Large intestine (tissue), 3 donors: Measurements from ENCODE around the gene RP2. TPM values are rescaled to one million over a fixed set of nuclear protein-coding genes. Genes with fewer than 3 reads are reported as not detected.

Experiments
- DNase-seq, 2 donors: peaks; one replicate each; pipeline versions ENCODE4 v3.0.0 to v3.0.0-alpha.2; 2013
- H3K27ac ChIP-seq: one replicate; pipeline ENCODE4 v1.5.1; 2013; ENCODE audit warnings: low read length
- H3K27me3 ChIP-seq: 2 replicates; pipeline ENCODE4 v1.6.1; 2013; ENCODE audit warnings: low read length; ENCODE audit not compliant: control insufficient read depth, insufficient read depth
- H3K36me3 ChIP-seq: 2 replicates; pipeline ENCODE4 v1.6.1; 2013; ENCODE audit warnings: low read length; ENCODE audit not compliant: control insufficient read depth, insufficient read depth
- H3K4me1 ChIP-seq: one replicate; pipeline ENCODE4 v1.6.1; 2013; ENCODE audit warnings: low read length; ENCODE audit not compliant: control insufficient read depth, insufficient read depth
- H3K4me3 ChIP-seq: one replicate; pipeline ENCODE4 v1.5.1; 2013; ENCODE audit warnings: low read length
- H3K9me3 ChIP-seq: one replicate; pipeline ENCODE4 v1.6.1; 2013; ENCODE audit warnings: mild to moderate bottlenecking, low read depth, low read length, moderate library complexity; ENCODE audit not compliant: control insufficient read depth
- WGBS: methylation state at CpG from one replicate; pipeline ENCODE4 v1.1.5; 2013; ENCODE audit warnings: low lambda C conversion rate; ENCODE audit not compliant: insufficient coverage; 5-methylcytosine and 5-hydroxymethylcytosine counted together
- polyA plus RNA-seq: library from polyadenylated mRNA; unstranded; fragments of 120-200 nt; gene quantifications from one replicate; pipeline ENCODE4 v1.2.1, GENCODE V29; 2013

Gene RP2
- polyA plus RNA-seq, 1 donor: 12.3 TPM

DNA sequence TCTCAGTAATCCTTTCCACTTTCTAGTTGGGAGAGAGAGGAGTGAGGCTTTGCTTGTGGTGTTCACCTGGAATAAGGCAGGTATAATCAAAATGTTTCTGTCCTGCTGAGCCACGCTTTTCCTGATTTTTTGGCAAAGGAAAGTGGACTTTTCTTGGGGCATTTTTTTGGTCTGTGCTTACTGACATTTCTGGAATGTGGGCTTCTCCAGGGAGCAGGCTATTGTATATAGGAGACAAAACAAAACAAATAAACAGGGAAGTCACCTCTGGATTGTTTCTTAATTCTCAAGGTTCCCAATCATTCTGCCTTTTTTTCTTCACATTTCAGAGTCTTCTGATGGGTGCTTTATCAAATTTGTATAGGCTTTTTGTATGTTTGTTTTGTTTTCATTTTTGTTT, 25.7 kb upstream of the RP2 start:
- Histone ChIP-seq H3K36me3 (no peaks in the 10 kb centered on the region), H3K27ac (no peak overlapping the region), H3K4me1 (no peaks in the 10 kb centered on the region), H3K27me3 (no peaks in the 10 kb centered on the region), H3K4me3 (no peak overlapping the region), H3K9me3 (no peaks in the 10 kb centered on the region)
- DNase-seq: no peak
- WGBS: no CpG with 5 or more reads among the region's 1 CpG

DNA sequence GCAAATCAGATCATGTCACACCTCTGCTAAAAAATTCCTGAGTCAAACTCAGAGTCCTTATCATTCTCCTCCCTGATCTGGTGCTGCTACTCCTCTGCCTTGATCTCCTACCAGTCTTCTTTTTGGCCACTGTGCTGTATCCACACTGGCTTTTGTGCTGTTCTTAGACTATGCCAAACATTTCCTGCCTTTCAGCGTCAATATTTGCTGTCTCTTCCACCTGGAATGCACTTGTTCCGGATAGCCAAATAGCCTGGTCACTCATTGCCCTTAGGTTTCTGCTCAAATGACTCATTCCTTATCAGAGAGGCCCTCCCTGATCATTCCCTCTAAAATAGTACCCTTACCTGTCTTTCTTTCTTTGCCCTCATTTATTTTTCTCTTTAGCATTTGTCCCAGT, 24.4 kb upstream of the RP2 start:
- no peak for DNase-seq
- WGBS: no CpG with 5 or more reads among the region's 2 CpGs
- Histone ChIP-seq H3K4me3 (no peak overlapping the region), H3K9me3 (no peaks in the 10 kb centered on the region), H3K36me3 (no peaks in the 10 kb centered on the region), H3K4me1 (no peaks in the 10 kb centered on the region), H3K27ac (no peak overlapping the region), H3K27me3 (no peaks in the 10 kb centered on the region)

DNA sequence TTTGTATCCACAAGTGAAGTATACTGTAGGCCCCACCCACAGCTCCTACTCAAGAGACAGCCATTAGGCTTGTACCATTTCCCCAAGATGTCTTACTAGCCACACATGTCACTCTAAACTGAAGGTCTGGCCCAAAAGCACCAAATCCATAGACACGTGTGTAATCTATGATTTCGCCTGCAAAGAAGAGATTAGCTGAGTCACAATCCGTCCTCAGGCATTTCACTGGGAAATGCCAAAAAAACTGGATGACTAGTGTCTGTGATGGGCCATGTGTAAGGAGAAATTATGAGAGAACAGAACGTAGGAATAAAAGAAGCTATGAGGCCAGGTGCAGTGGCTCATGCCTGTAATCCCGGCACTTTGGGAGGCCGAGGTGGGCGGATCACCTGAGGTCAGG, 21.9 kb upstream of the RP2 start:
- no CpG with 5 or more reads among the region's 7 CpGs for WGBS
- Histone ChIP-seq H3K27ac (no peak overlapping the region), H3K9me3 (no peaks in the 10 kb centered on the region), H3K4me1 (no peaks in the 10 kb centered on the region), H3K27me3 (no peaks in the 10 kb centered on the region), H3K4me3 (no peak overlapping the region), H3K36me3 (no peaks in the 10 kb centered on the region)
- DNase-seq: peak in 1 of 2 donors; percentile 8

DNA sequence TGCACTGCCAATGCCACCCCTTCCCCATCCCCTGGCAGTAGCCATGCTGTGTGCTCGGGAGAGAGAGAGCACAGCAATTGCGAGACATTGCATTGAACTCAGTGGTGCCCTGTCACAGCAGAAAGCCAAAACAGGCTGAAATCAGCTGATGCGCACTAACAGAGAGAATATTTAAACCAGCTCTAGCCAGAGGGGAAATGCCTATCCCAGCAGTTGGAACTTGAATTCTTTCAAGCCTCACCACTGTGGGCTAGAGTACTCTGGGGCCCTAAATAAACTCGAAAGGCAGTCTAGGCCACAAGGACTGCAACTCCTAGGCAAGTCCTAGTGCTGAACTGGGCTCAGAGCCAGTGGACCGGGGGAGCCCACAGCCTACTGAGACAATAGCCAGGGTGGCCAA, 17.7 kb upstream of the RP2 start:
- Histone ChIP-seq H3K4me1 (no peaks in the 10 kb centered on the region), H3K27ac (no peak overlapping the region), H3K4me3 (no peak overlapping the region), H3K36me3 (no peaks in the 10 kb centered on the region), H3K27me3 (no peaks in the 10 kb centered on the region), H3K9me3 (peaks cover 3% of the 10 kb centered on the region)
- DNase-seq: no peak
- WGBS: no CpG with 5 or more reads among the region's 5 CpGs

DNA sequence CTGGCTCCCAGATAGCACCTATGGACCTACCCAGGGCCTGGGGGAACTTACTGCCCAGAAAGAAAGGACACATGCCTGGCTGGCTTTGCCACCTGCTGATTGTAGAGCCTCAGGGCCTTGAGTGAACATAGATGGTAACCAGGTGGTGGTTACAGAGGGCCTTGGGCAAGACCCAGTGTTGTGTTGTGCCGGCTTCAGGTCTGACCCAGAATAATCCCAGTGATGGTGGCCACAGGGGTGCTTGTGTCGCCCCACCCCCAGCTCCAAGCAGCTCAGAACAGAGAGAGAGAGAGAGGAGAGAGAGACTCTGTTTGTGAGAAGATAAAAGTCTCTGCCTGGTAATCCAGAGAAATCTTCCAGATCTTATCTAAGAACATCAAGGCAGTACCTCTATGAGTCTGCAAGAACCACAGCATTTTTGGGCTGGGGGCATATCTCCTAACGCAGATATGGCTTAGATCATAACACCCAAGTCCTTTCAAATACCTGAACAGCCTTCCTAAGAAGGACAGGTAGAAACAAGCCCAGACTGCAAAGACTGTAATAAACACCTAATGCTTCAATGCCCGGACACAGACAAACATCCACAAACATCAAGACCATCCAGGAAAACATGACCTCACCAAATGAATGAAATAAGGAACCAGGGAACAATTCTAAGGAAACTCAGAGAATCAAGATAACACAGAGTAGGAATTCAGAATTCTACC, 16.3 kb upstream of the RP2 start:
- Histone ChIP-seq H3K9me3 (peaks cover 3% of the 10 kb centered on the region), H3K36me3 (no peaks in the 10 kb centered on the region), H3K4me1 (no peaks in the 10 kb centered on the region), H3K27me3 (no peaks in the 10 kb centered on the region), H3K4me3 (no peak overlapping the region), H3K27ac (no peak overlapping the region)
- no CpG with 5 or more reads among the region's 4 CpGs for WGBS
- DNase-seq: no peak

DNA sequence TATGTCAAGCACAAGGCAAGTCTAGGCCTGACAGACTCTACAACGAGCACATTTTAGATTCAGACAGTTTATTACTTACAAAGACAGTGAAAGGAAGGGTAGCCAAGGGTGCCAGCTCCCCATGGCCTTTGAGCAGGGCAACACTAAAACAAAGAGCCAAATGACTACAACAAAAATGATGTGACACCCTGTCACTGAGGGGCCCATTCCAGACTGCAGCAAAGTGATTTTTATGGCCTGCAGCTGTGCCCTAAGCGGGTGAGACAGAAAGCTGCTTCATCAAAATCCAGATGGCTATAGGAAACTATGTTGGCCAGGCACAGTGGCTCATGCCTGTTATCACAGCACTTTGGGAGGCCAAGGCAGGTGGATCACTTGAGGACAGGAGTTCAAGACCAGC, 13.4 kb upstream of the RP2 start:
- Histone ChIP-seq H3K27me3 (no peaks in the 10 kb centered on the region), H3K9me3 (peaks cover 3% of the 10 kb centered on the region), H3K27ac (no peak overlapping the region), H3K36me3 (no peaks in the 10 kb centered on the region), H3K4me1 (no peaks in the 10 kb centered on the region), H3K4me3 (no peak overlapping the region)
- DNase-seq: no peak
- WGBS: no CpG with 5 or more reads among the region's 2 CpGs

DNA sequence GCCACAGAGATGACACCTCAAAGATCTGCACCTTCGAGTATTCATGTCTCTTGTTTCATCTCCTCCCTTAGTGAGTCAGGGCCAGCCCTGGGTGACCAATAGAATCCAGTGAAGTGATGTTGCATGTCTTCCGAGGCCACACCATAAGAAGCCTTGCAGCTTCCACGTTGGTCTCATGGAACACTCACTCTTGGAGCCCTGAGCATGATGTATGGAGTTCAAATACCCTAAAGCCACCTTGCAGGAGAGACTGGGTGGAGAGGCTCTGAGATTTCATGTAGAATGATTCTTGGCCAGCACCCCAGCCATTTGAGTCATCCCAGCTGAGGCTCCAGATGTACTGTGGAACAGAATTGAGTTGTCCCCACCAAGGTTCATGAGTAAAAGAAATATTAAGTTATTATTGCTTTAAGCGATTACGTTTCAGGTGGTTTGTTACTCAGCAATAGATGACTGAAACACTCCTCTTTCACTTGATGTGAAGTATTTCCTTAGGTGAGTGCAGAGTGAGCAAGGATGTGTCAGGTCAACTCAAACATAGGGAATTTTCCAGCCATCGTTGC, 5.0 kb upstream of the RP2 start:
- WGBS: no CpG with 5 or more reads among the region's 6 CpGs
- no peaks in the 10 kb centered on the region for H3K4me1 ChIP-seq
- no peak overlapping the region for H3K27ac ChIP-seq
- H3K36me3 ChIP-seq: no peaks in the 10 kb centered on the region
- no peak for DNase-seq
- H3K27me3 ChIP-seq: no peaks in the 10 kb centered on the region
- H3K9me3 ChIP-seq: no peaks in the 10 kb centered on the region
- H3K4me3 ChIP-seq: no peak overlapping the region

DNA sequence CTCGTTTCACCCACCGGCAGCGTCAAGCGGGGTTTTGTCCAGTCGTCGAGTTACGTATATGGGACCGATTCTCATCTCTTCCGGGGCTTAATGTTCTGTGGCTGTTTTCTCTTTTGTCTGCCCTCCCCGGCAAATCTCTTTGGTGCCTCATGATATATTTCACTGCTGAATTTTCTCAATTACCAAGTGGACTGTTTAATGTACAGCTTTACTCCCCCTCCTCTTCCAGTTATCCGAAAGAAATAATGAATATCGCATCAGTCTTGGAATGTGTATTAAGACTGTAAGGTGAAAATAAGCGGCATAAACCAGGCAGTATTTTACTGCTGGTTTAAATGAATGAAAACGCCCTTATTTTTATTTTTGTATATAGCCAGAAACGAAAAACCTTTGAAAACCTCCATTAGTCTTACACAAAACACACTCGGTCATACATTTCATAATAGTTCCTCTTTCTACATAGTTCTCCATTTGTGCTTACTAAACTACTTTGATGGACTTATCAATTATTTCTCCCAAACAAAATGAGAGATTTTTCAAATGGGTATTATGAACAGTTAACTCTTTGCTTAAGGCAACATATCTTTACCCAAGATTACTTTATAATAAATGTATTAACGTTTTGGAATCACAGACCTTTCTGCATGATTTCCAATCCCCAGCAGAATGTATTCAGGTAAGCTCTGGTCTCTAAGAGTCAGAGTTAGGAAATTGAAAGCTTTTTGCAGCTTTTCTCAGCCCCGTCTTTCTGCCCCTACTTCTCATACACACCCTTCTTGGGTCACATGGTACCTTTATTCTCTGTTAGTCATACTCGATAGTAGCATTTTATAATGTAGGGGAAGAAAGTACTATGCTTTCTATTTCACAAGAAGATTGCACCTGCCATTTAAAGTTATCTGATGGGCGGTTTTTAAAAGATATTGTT, 979 bp downstream of the RP2 start:
- peak; percentile 22 to 71 for DNase-seq
- Histone ChIP-seq H3K27me3 (no peaks in the 10 kb centered on the region), H3K27ac (peak overlapping the region; percentile 98), H3K36me3 (no peaks in the 10 kb centered on the region), H3K4me1 (peaks cover 4% of the 10 kb centered on the region), H3K9me3 (no peaks in the 10 kb centered on the region), H3K4me3 (peak overlapping the region; percentile 77)
- WGBS: 0% methylated on average over 2 of the region's 20 CpGs

DNA sequence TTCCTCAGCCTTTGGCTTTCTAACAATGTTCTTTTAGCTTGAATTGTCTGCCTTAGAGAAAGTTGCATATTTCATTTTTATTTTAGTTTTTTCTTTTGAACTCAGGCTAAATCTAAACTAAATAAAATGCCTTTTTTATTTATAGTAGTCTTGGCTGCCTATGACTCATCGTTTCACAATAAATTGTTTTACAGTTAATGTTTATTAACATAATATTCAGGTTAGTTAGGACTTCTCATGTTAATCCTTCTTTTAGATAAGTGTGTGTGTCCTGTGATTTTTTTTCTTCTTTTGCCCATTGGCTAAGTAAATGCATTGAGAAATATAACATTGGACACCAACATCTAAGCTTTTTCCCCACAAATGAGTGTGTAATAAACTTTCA, 1.6 kb downstream of the RP2 start:
- H3K9me3 ChIP-seq: no peaks in the 10 kb centered on the region
- H3K36me3 ChIP-seq: no peaks in the 10 kb centered on the region
- H3K27me3 ChIP-seq: no peaks in the 10 kb centered on the region
- peak overlapping the region; percentile 98 for H3K27ac ChIP-seq
- peaks cover 4% of the 10 kb centered on the region for H3K4me1 ChIP-seq
- no peak for DNase-seq
- WGBS: no CpG with 5 or more reads among the region's 1 CpG
- H3K4me3 ChIP-seq: peak overlapping the region; percentile 77

DNA sequence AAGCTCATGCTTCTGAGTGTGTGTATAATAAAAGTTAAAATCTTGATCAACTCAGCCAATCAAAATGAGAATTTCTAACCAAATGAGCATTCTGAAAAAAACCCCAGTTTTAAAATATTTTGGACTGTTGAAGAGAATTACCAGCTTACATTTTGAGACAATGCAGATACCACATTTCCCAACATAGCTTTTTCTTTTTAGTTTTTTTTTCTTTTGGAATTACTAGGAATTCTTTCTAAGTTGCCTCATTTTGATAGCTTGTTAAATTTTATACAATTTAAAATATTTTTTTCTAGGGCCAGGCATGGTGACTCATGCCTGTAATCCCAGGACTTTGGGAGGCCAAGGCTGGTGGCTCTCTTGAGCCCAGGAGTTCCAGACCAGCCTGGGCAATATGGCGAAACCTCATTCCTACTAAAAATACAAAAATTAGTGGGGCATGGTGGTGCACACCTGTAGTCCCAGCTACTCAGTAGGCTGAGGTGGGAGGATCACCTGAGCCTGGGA, 2.2 kb downstream of the RP2 start:
- H3K4me3 ChIP-seq: no peak overlapping the region
- no peak for DNase-seq
- H3K9me3 ChIP-seq: no peaks in the 10 kb centered on the region
- no peaks in the 10 kb centered on the region for H3K27me3 ChIP-seq
- no peak overlapping the region for H3K27ac ChIP-seq
- peaks cover 4% of the 10 kb centered on the region for H3K4me1 ChIP-seq
- no peaks in the 10 kb centered on the region for H3K36me3 ChIP-seq
- no CpG with 5 or more reads among the region's 1 CpG for WGBS
